Peyer's patch (tissue), 4 donors: ENCODE measurements around the gene ERLIN1. TPM values are rescaled to one million over a fixed set of nuclear protein-coding genes. Genes with fewer than 3 reads are reported as not detected.

Experiments used
- DNase-seq, 3 donors: peaks; one replicate each; pipeline ENCODE4 v3.0.0-alpha.2; 2017 to 2019
- H3K27ac ChIP-seq, 4 donors: fragments of 200-600 bp; sonication (generic); one replicate each; pipeline ENCODE4 v1.5.1; 2016 to 2019
- H3K27me3 ChIP-seq, 2 donors: fragments of 200-600 bp; sonication (generic); one replicate each; pipeline ENCODE4 v1.5.1; 2019
- H3K36me3 ChIP-seq, 3 donors: fragments of 200-600 bp; sonication (generic); one replicate each; pipeline ENCODE4 v1.5.1; 2016 to 2019
- H3K4me1 ChIP-seq, 4 donors: fragments of 200-600 bp; sonication (generic); one replicate each; pipeline ENCODE4 v1.5.1; 2016 to 2019
- H3K4me3 ChIP-seq, 4 donors: fragments of 200-600 bp; sonication (generic); 1 replicate in 3 of 4; 2 replicates in 1 of 4; pipeline ENCODE4 v1.5.1; 2016 to 2019; ENCODE audit warnings: mild to moderate bottlenecking in 1 of 4
- H3K9me3 ChIP-seq, 4 donors: fragments of 200-600 bp; sonication (generic); one replicate each; pipeline ENCODE4 v1.5.1; 2016 to 2019; ENCODE audit warnings: mild to moderate bottlenecking in 1 of 4
- CTCF ChIP-seq, 6 experiments: fragments of 450-650 bp in 4 of 6; fragments of 200-600 bp in 2 of 6; sonication (generic) in 1 of 6; IDR thresholded peaks; one replicate each; pipeline ENCODE4 v1.5.1; 2017 to 2019; ENCODE audit warnings: antibody characterized with exemption in 6 of 6, mild to moderate bottlenecking in 3 of 6, moderate library complexity in 1 of 6
- POLR2A ChIP-seq, 2 donors: fragments of 450-650 bp; IDR thresholded peaks; one replicate each; pipeline ENCODE4 v1.5.1; 2017; ENCODE audit warnings: antibody characterized with exemption in 2 of 2, mild to moderate bottlenecking in 2 of 2, moderate library complexity in 2 of 2
- total RNA-seq, 4 donors: library from RNA; depleted of rRNA; stranded (reverse); fragments of >200 nt; gene quantifications; one replicate each; pipeline ENCODE4 v1.1.0, GENCODE V29; 2016

The ERLIN1 gene
- total RNA-seq, 4 donors from 2014 or later, result 5.8 to 28.7 (median 26.3) TPM

- TF ChIP-seq POLR2A (IDR thresholded peaks at IDR 0.05) (no peak), CTCF (IDR thresholded peaks at IDR 0.05) (no peak)
- H3K9me3 ChIP-seq, result no peaks in the 10 kb centered on the region
- H3K27ac ChIP-seq, result no peak overlapping the region
- H3K4me1 ChIP-seq, result no peaks in the 10 kb centered on the region
- DNase-seq, result no peak
- H3K36me3 ChIP-seq, result peaks cover 0 to 27% (median 0%) of the 10 kb centered on the region in 3 donors
- no peak overlapping the region for H3K4me3 ChIP-seq
- H3K27me3 ChIP-seq, result no peaks in the 10 kb centered on the region
These were observed 38.8 kb downstream of the ERLIN1 start for GRCh38 chr10:100146875-100147650.

- H3K27me3 ChIP-seq, result no peaks in the 10 kb centered on the region
- no peak overlapping the region for H3K27ac ChIP-seq
- no peak for TF ChIP-seq CTCF (IDR thresholded peaks at IDR 0.05)
- TF ChIP-seq POLR2A (IDR thresholded peaks at IDR 0.05), result no peak
- no peak overlapping the region for H3K4me3 ChIP-seq
- no peaks in the 10 kb centered on the region for H3K9me3 ChIP-seq
- no peaks in the 10 kb centered on the region for H3K4me1 ChIP-seq
- peaks cover 0 to 20% (median 0%) of the 10 kb centered on the region in 3 donors for H3K36me3 ChIP-seq
- no peak for DNase-seq
These were observed 39.4 kb downstream of the ERLIN1 start for GRCh38 chr10:100146398-100146797.

- H3K4me3 ChIP-seq, result no peak overlapping the region
These were observed 42.1 kb downstream of the ERLIN1 start for GRCh38 chr10:100143756-100144155.

GRCh38 chr10:100141446-100142087, 44.3 kb downstream of the ERLIN1 start:
- H3K4me1 ChIP-seq, result no peaks in the 10 kb centered on the region
- DNase-seq, result no peak
- H3K36me3 ChIP-seq, result no peaks in the 10 kb centered on the region
- no peak overlapping the region for H3K4me3 ChIP-seq
- no peaks in the 10 kb centered on the region for H3K27me3 ChIP-seq
- H3K9me3 ChIP-seq, result no peaks in the 10 kb centered on the region
- TF ChIP-seq CTCF (IDR thresholded peaks at IDR 0.05), result no peak
- TF ChIP-seq POLR2A (IDR thresholded peaks at IDR 0.05), result no peak
- H3K27ac ChIP-seq, result no peak overlapping the region

More at GRCh38 chr10:100143756-100144155, 42.1 kb downstream of the ERLIN1 start:
- no peak for DNase-seq
- Histone ChIP-seq H3K27ac (no peak overlapping the region), H3K36me3 (no peaks in the 10 kb centered on the region), H3K27me3 (no peaks in the 10 kb centered on the region), H3K4me1 (no peaks in the 10 kb centered on the region), H3K9me3 (no peaks in the 10 kb centered on the region)
- TF ChIP-seq POLR2A (IDR thresholded peaks at IDR 0.05) (no peak), CTCF (IDR thresholded peaks at IDR 0.05) (no peak)

GRCh38 chr10:100140070-100140469, 45.8 kb downstream of the ERLIN1 start:
- Histone ChIP-seq H3K9me3 (no peaks in the 10 kb centered on the region), H3K27me3 (no peaks in the 10 kb centered on the region), H3K36me3 (no peaks in the 10 kb centered on the region), H3K4me3 (no peak overlapping the region), H3K27ac (no peak overlapping the region), H3K4me1 (no peaks in the 10 kb centered on the region)
- no peak for TF ChIP-seq CTCF (IDR thresholded peaks at IDR 0.05)
- no peak for DNase-seq
